Activated CD8-positive, alpha-beta T cell treated with anti-CD3 and anti-CD28 coated beads, Interleukin-2, amount 10 ng/mL, durations not matched to agents 7 days and 5 days (primary cell): ENCODE results near the gene RFT1. TPM values are rescaled to one million over a fixed set of nuclear protein-coding genes. Genes with fewer than 3 reads are reported as not detected.

Experiments used
- ATAC-seq: fragments of 150-1000 bp; cut with Tn5 transposase; one replicate; pipeline ENCODE4 v1.10.0; 2021; ENCODE audit warnings: moderate library complexity
- CTCF ChIA-PET: fragments of 350-600 bp; sonication (Branson Sonifier 250); formaldehyde crosslinking; loops from one replicate; lab custom pipeline; 2021; ENCODE audit warnings: antibody characterized with exemption; lab: Charles Lee
- POLR2A ChIA-PET: fragments of 350-600 bp; sonication (Branson Sonifier 250); formaldehyde crosslinking; loops from one replicate; lab custom pipeline; 2021; ENCODE audit warnings: antibody characterized with exemption; lab: Charles Lee
- DNase-seq: peaks from one replicate; pipeline ENCODE4 v3.0.0-alpha.2; 2020
- H3K27ac Mint-ChIP-seq: one replicate; pipeline ENCODE4 v1.8.0; 2021; ENCODE audit warnings: mild to moderate bottlenecking, mixed read lengths
- H3K27me3 Mint-ChIP-seq: one replicate; pipeline ENCODE4 v1.8.0; 2021; ENCODE audit warnings: low read depth, mixed read lengths
- H3K36me3 Mint-ChIP-seq: one replicate; pipeline ENCODE4 v1.8.0; 2021; ENCODE audit warnings: low read depth, mixed read lengths
- H3K4me1 Mint-ChIP-seq: one replicate; pipeline ENCODE4 v1.8.0; 2021; ENCODE audit warnings: low read depth, mixed read lengths
- H3K4me3 Mint-ChIP-seq: one replicate; pipeline ENCODE4 v1.8.0; 2021; ENCODE audit warnings: mild to moderate bottlenecking, mixed read lengths
- H3K9me3 Mint-ChIP-seq: one replicate; pipeline ENCODE4 v1.8.0; 2022; ENCODE audit warnings: mixed read lengths; ENCODE audit not compliant: insufficient read depth
- total RNA-seq, 2 experiments: library from RNA; stranded (reverse); gene quantifications; one replicate each; pipeline ENCODE4 v1.2.3, GENCODE V29; 2021

The RFT1 gene
- total RNA-seq, 2 experiments from 2014 or later, result 31.7 to 32.3 TPM

- ChIA-PET CTCF (interaction anchor here (0.6 to 6.7 kb wide), 2 partner anchors 9 to 12 kb away, joined by 3 to 42 read pairs; no protein-coding TSS in a partner anchor), POLR2A (no interaction called here)
- no peaks in the 10 kb centered on the region for H3K9me3 Mint-ChIP-seq
- H3K27me3 Mint-ChIP-seq, result peaks cover 3% of the 10 kb centered on the region
- no peak for DNase-seq
- no peaks in the 10 kb centered on the region for H3K4me1 Mint-ChIP-seq
- no peak overlapping the region for H3K4me3 Mint-ChIP-seq
- H3K36me3 Mint-ChIP-seq, result no peaks in the 10 kb centered on the region
- no peak overlapping the region for H3K27ac Mint-ChIP-seq
- ATAC-seq, result no peak
Observed at GRCh38 chr3:53146319-53146891, 16.2 kb upstream of the RFT1 start.

GRCh38 chr3:53145713-53146080 is 15.5 kb upstream of the RFT1 start:
- POLR2A ChIA-PET, result no interaction called here
- no peaks in the 10 kb centered on the region for H3K9me3 Mint-ChIP-seq
- no peak for DNase-seq
- no peak for ATAC-seq
- H3K36me3 Mint-ChIP-seq, result no peaks in the 10 kb centered on the region
- H3K4me1 Mint-ChIP-seq, result no peaks in the 10 kb centered on the region
- H3K27me3 Mint-ChIP-seq, result peaks cover 3% of the 10 kb centered on the region
- H3K27ac Mint-ChIP-seq, result no peak overlapping the region
- CTCF ChIA-PET, result interaction anchor here (1.3 to 6.7 kb wide), 2 partner anchors 12 to 31 kb away, joined by 6 to 42 read pairs; no protein-coding TSS in a partner anchor
- H3K4me3 Mint-ChIP-seq, result no peak overlapping the region

DNA sequence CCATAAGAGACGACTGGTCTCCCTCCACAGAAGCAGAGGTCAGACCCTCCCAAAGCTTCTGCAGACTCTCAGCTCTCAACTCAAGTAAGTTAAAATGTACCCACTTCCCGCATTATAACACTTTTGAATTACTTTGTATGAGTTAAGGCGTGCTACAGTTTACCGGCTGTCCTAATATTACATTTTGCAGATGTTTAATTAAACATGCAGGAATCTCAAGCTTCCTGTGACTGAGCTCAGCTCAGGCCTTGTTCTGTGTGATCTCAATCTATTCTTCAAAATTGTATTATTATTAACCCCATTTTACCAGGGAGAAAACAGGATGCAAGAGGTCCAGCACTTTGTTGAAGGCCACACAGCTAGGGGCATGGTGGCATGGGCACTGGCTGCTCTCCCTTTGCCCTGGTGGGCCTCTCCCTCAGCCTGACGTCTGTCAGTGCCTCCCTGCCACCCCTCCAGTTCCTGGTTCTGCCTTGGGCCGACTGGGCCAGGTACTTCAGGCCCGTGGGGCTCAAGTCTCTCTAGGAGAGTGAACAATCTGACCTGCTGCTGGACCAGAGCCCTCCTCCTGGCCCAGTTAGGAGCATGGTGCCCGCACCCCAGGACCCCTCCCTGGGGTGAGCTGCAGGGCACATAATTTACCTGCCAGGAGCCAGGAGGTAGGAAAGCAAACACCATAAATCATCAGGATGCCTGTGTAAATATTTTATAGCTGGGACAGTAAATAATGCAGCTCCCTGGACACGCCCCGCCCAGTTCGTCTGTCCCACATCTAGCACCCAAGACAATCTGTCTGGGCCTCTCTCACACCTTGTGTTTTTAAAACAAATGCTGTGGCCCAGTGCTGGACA is 14.9 kb upstream of the RFT1 start:
- Mint-ChIP-seq H3K27me3 (peaks cover 3% of the 10 kb centered on the region), H3K4me3 (no peak overlapping the region), H3K36me3 (no peaks in the 10 kb centered on the region), H3K4me1 (no peaks in the 10 kb centered on the region), H3K27ac (no peak overlapping the region), H3K9me3 (no peaks in the 10 kb centered on the region)
- DNase-seq (no peak), ATAC-seq (no peak)
- ChIA-PET POLR2A (no interaction called here), CTCF (interaction anchor here (1.3 to 6.7 kb wide), 2 partner anchors 11 to 31 kb away, joined by 6 to 42 read pairs; no protein-coding TSS in a partner anchor)

DNA sequence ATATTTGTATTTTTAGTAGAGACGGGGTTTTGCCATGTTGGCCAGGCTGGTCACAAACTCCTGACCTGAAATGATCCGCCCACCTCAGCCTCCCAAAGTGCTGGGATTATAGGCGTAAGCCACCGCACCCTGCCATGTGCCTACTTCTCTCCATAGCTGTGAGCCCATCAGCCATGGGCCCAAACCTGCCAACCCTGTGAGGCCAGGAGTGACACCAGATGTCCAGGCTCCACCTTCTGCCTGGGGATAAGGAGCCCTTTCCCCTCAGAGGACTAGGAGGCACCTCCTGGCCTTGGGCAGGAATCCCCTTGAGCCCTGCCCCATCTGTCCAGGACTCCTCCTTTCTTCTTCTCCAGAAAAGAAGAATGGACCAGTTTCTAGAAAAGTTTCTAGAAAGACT is 14.2 kb upstream of the RFT1 start:
- H3K36me3 Mint-ChIP-seq, result no peaks in the 10 kb centered on the region
- no peak overlapping the region for H3K4me3 Mint-ChIP-seq
- no peaks in the 10 kb centered on the region for H3K9me3 Mint-ChIP-seq

GRCh38 chr3:53142986-53143385 is 12.8 kb upstream of the RFT1 start:
- H3K27me3 Mint-ChIP-seq, result no peaks in the 10 kb centered on the region
- H3K36me3 Mint-ChIP-seq, result no peaks in the 10 kb centered on the region
- no peaks in the 10 kb centered on the region for H3K9me3 Mint-ChIP-seq
- ChIA-PET CTCF (interaction anchor here (1.7 kb wide), 1 partner anchor 53 kb away, joined by 7 read pairs; no protein-coding TSS in a partner anchor), POLR2A (no interaction called here)
- no peak overlapping the region for H3K4me3 Mint-ChIP-seq
- no peaks in the 10 kb centered on the region for H3K4me1 Mint-ChIP-seq
- ATAC-seq (no peak), DNase-seq (no peak)
- no peak overlapping the region for H3K27ac Mint-ChIP-seq

More for the DNA sequence above, 14.2 kb upstream of the RFT1 start:
- no peaks in the 10 kb centered on the region for H3K4me1 Mint-ChIP-seq
- no peak for ATAC-seq
- DNase-seq, result no peak
- ChIA-PET POLR2A (no interaction called here), CTCF (interaction anchor here (1.7 to 6.7 kb wide), 2 partner anchors 10 to 51 kb away, joined by 7 to 42 read pairs; no protein-coding TSS in a partner anchor)
- H3K27me3 Mint-ChIP-seq, result no peaks in the 10 kb centered on the region
- H3K27ac Mint-ChIP-seq, result no peak overlapping the region

- no peaks in the 10 kb centered on the region for H3K4me1 Mint-ChIP-seq
- no peaks in the 10 kb centered on the region for H3K36me3 Mint-ChIP-seq
- ATAC-seq (no peak), DNase-seq (no peak)
- H3K4me3 Mint-ChIP-seq, result no peak overlapping the region
- POLR2A ChIA-PET, result interaction anchor here (1.0 to 1.1 kb wide), 2 partner anchors 64 to 67 kb away, joined by 3 read pairs; no protein-coding TSS in a partner anchor
- no peaks in the 10 kb centered on the region for H3K9me3 Mint-ChIP-seq
- CTCF ChIA-PET, result interaction anchor here (0.8 to 2.0 kb wide), 3 partner anchors 9 to 55 kb away, joined by 3 to 6 read pairs (median 3); no protein-coding TSS in a partner anchor
- H3K27me3 Mint-ChIP-seq, result no peaks in the 10 kb centered on the region
- no peak overlapping the region for H3K27ac Mint-ChIP-seq
Observed at GRCh38 chr3:53140847-53141845, 10.9 kb upstream of the RFT1 start.

GRCh38 chr3:53139906-53140846 is 9.9 kb upstream of the RFT1 start:
- H3K4me3 Mint-ChIP-seq, result no peak overlapping the region
- no peak for ATAC-seq

DNA sequence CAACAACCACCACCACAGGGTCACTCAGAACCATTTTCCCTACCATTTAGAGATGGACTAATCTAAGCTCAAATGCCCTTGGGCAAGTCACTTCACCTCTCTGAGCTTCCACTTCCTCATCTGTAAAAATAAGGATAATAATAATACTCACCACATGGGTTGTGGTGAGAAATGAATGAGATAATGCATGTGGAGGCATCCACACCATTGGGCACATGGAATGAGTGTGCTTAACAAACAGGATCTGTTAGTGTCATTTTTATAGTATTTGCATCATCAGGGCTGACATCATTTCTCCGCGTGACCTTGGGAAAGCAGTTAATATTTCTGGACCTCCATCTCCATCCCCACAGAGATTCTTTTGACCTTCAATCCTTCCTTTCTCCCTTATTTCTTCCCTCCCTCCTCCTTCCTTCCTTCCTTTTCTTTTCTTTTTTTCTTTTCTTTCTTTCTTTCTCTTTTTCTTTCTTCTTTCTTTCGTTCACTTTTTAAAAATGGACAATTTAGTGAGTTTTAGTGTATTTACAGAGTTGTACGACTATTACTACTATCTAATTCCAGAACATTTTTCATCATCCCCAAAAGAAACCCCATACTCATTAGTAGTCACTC is 7.7 kb upstream of the RFT1 start:
- H3K4me3 Mint-ChIP-seq, result no peak overlapping the region
- CTCF ChIA-PET, result interaction anchor here (0.8 to 7.4 kb wide), 5 partner anchors 21 to 82 kb away, joined by 3 to 106 read pairs (median 3); partner anchors contain the start of gene PRKCD
- H3K4me1 Mint-ChIP-seq, result no peaks in the 10 kb centered on the region
- DNase-seq, result no peak
- H3K9me3 Mint-ChIP-seq, result no peaks in the 10 kb centered on the region
- POLR2A ChIA-PET, result interaction anchor here (0.6 kb wide), 1 partner anchor 57 kb away, joined by 3 read pairs; no protein-coding TSS in a partner anchor
- H3K36me3 Mint-ChIP-seq, result no peaks in the 10 kb centered on the region
- ATAC-seq, result no peak
- peak overlapping the region; percentile 9 for H3K27ac Mint-ChIP-seq
- H3K27me3 Mint-ChIP-seq, result no peaks in the 10 kb centered on the region

More at GRCh38 chr3:53139906-53140846, 9.9 kb upstream of the RFT1 start:
- ChIA-PET POLR2A (interaction anchor here (1.1 kb wide), 1 partner anchor 65 kb away, joined by 3 read pairs; no protein-coding TSS in a partner anchor), CTCF (interaction anchor here (2.0 kb wide), 1 partner anchor 56 kb away, joined by 6 read pairs; no protein-coding TSS in a partner anchor)
- no peak for DNase-seq
- no peaks in the 10 kb centered on the region for H3K4me1 Mint-ChIP-seq
- no peaks in the 10 kb centered on the region for H3K27me3 Mint-ChIP-seq
- no peak overlapping the region for H3K27ac Mint-ChIP-seq
- no peaks in the 10 kb centered on the region for H3K36me3 Mint-ChIP-seq
- H3K9me3 Mint-ChIP-seq, result no peaks in the 10 kb centered on the region

- H3K27ac Mint-ChIP-seq, result no peak overlapping the region
- ATAC-seq, result peak; percentile 25
- DNase-seq, result no peak
- H3K4me3 Mint-ChIP-seq, result no peak overlapping the region
- no peaks in the 10 kb centered on the region for H3K9me3 Mint-ChIP-seq
- no peaks in the 10 kb centered on the region for H3K27me3 Mint-ChIP-seq
- ChIA-PET CTCF (interaction anchor here (0.8 to 7.4 kb wide), 7 partner anchors 10 to 83 kb away, joined by 3 to 106 read pairs (median 3); partner anchors contain the start of gene PRKCD), POLR2A (interaction anchor here (0.6 kb wide), 1 partner anchor 58 kb away, joined by 3 read pairs; no protein-coding TSS in a partner anchor)
- H3K4me1 Mint-ChIP-seq, result no peaks in the 10 kb centered on the region
- no peaks in the 10 kb centered on the region for H3K36me3 Mint-ChIP-seq
Observed at GRCh38 chr3:53137221-53137620, 7.0 kb upstream of the RFT1 start.
